Measurements from ENCODE around the gene BCL2.

Gene BCL2

DNA sequence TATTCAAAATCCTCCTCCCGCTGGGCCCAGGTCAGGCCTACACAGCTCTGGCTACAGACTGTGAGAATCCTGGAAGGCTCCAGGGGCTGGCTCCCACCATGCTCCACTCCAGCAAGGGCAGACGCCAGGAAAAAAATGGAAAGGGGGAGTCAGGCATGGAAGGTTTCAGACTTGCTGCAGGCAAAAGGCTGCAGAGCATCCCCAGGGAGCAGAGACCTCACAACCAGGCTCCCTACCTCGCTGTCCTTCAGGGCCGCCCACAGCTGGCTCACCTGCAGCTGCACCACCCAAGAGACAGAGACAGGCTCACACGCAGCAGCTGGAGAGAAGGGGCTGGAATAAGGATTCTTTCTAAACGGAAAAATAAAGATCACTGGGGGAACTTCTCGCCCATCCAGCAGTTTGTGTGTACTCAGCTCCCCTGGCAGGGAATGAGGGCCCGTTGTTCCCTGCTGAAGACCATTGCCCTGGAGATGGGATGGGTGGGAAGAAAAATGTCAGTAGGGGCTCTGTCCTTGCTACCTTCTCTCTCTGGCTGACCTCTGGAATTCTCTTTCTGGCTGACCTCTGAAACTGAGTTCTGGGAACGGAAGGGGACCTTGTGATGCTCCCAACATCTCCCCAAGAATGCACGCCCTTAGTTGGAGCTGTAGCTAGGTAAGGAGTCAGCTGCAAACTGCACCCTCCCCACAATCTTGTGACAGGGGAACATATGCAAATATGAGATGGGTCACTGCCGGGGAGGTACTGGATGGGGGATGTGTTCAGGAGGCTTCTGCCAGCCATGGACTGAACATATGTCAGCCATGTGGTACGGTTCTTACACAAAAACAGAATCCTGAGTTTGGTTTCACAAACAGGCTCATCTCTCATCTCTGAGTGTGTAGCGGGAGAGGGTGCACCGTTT lies 34.5 kb downstream of the BCL2 start:
- no peak for DNase-seq

DNA sequence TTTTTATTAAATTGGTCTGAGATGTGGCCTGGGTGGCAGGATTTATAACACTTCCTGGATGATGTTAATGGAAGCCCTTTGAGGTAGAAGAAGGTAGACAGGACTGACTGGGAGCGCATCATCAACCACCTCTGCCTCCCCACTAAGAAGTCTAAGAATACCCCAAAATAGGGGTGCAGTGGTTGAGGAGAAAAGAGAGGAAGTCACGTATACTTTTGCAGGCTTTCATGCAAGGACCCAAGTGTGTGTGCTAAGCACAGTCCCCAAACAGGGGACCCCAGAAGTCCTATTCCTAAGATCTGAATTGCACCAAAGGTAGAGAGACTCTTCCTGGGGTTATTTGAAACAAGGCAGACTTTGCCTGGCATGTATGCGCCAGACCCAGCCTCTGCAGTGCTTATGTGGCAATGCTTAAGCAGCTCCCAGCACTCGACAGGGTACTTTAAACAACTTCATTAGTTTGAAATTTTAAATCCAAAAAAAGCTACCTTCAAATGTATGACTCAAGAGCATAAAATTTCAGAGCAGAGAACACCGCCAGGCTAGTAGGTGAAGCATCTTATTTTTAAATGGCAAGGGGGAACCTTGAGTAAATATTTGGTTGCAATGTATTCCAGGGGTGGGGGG lies 35.3 kb downstream of the BCL2 start:
- DNase-seq, result no peak

DNA sequence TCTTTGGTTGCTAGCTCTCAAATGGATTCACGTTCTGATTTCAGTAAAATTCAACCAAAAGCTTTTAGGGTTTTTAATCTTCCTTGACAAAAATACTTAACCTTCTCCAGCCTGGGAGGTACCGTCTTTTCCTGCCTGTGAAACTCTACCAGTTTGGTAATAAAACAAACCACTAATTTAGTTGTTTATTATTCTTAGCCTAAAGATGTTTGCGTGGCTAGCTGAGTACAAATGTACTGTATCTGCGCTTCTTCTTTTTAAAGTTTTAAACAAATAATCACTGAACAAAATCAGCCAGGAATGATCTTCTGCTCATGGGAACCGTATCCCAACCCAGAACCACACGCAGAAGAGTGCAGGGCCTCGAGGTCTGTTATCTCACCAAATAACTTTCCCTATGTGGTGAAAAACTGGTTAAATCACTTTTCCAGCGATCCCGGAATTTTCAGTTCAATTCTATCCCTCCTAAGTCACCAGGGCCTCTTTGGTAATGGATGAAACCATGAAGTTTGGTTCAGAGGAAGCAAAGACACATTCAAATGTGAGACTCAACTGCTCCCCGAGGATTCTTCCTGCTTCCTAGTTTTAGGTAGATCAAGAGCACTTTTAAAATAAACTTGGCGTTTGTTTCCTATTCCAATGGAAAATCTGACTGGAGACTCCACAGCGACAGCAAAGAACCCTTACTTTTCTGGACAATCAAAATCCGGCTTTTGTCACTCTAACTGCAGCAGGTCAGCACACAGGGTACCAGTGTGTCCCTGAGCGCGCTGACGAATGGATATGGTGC lies 36.1 kb downstream of the BCL2 start:
- DNase-seq, result no peak

DNA sequence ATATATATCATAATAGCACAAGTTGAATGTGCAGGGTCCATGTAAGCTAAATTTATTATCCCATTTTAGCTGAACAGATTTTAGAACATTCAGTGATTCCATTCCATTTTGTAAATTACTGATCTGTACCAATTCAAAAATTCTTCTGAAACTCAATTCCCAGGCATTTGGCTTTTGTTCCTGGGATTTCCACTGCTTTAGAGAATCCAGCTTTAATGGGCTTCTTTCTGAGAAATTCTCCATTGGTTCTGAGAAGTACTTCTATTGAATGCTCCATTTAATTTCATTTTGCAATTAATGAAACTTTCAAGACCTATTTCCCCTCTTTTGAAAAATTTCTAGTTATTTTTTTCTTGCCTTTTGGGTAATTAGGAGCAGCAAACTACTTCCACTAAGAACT lies 36.8 kb downstream of the BCL2 start:
- DNase-seq, result no peak

GRCh38 chr18:63273222-63273927 lies 46.2 kb downstream of the BCL2 start:
- no peak for DNase-seq

DNA sequence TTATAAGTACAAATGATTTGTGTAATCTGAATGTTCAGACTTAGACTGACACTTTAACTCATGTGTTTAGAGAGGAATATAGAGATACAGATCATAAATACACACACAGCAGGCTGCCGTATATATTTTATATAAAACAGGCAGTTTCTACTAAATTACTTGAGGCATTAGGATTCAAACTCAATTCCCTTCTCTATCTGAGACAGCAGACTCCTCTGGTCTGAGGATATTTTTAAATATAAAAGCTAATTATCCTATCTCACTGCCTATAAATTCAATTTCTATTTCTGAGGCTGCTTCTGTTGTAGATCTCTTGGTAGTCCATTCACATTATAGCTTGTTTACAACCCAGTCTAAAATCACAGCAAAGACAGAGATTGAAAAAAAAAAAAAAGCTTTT lies 46.9 kb downstream of the BCL2 start:
- DNase-seq, result no peak

DNA sequence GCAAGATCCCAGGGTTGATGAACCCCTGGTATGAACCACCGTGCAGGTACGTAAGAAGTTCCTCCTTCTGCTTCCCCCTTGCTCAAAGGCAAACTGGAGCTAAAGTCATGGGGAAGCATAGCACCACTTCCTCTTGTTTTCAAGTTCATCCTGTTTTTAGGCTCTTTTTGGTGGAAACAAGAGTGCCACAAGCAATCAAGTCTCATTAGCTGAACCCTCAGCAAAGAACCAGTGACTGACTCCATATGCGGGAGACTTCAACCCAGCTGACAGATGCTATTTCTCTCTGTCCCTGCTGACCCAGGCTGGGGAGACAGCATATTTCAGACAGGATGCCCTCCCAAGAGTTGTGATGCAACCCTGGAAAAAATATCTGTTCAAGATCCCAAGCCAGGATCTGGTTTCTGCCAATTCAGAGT lies 47.7 kb downstream of the BCL2 start:
- no peak for DNase-seq

- DNase-seq, result no peak
Measured at GRCh38 chr18:63271148-63271547, 48.4 kb downstream of the BCL2 start.

- DNase-seq, result no peak
Measured at GRCh38 chr18:63267975-63268721, 51.4 kb downstream of the BCL2 start.

- DNase-seq, result no peak
Measured at GRCh38 chr18:63266888-63267790, 52.4 kb downstream of the BCL2 start.

DNA sequence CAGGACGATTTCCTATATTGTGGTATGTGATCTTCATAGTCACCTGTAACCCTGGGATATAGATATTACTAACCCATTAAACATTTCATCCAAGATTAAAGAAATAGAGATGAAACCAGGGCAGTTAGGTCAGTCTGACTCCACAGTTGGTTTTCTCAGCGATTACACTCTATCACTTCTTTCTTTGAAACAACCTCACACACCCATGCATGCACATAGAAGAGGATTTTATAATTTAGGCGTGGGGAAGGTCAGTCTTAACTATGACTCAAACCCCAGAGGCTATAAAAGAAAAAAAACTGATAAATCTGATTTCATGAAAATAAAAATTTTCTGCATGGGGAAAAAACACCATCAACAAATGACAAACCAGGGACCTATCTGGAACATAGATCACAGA lies 54.2 kb downstream of the BCL2 start:
- no peak for DNase-seq

GRCh38 chr18:63264871-63265270 lies 54.7 kb downstream of the BCL2 start:
- DNase-seq, result no peak

DNA sequence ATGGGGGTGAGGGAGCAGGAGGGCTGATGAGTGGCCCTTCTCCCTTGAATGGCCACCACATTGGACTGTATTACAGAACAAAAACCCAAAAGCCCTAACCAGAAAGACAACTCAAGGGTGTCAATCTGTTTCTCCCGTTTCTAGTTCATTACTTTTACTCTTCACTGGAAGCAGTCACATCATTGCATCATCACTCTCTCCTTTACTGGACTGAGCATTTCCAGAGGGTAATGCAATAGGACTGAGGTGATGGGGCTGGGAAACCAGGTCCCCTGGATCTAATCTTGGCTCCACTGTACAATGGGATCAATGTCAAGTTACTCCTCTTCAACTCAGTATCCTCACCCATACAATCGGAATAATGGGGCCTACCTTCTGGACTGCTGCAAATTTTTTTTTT lies 56.1 kb downstream of the BCL2 start:
- DNase-seq, result no peak

- DNase-seq, result no peak
Measured at GRCh38 chr18:63262369-63263335, 56.9 kb downstream of the BCL2 start.

- DNase-seq, result no peak
Measured at GRCh38 chr18:63261029-63261428, 58.5 kb downstream of the BCL2 start.

- DNase-seq, result no peak
Measured at GRCh38 chr18:63260380-63260754, 59.2 kb downstream of the BCL2 start.

- no peak for DNase-seq
Measured at GRCh38 chr18:63259567-63260379, 59.8 kb downstream of the BCL2 start.

DNA sequence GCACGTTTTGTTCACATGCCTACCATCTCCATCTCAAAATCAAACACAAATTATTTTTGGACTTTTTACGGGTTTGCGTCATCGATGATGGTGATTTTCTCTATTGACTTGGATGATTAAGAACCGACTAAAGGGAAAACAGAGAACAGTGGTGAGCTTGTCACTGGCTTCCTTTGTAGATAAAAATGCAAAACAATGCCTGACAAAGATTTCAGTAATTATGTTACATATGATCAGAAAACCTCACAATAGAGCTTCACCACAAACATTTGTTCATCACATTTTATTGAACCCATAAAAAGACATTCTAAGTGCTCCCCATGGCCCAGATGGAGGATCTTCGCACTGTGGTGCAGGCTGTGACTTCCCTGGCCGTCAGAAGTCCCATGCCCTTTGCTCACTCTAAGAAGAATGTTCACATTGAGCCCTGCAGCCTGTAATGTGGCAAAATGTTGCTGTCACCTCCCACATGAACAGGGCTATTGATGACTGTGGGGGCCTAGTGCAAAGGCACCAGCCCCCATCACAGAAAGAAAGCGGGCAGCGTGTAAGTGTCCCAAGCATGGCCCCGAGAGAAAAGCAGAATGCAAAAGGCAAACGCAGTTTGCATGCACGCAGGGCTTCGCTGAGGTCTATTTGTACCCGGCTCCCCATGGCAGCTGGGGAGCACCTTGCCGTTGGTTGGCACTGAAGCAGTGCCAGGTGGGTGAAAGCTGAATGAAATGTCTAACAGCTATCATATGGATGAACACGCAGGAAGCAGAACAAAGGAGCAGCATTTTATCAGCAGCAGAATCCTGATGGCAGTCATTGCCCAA lies 60.6 kb downstream of the BCL2 start:
- no peak for DNase-seq
